Neuronal stem cell (in vitro differentiated cells): Measurements from ENCODE around the gene RNASE2.
"Not testable (repeated sequence)": the region's sequence is repeated elsewhere in the genome, so short reads cannot be mapped to it uniquely, and the experiment has no call there.

Experiments used
- DNase-seq: peaks from one replicate; pipeline ENCODE4 v3.0.0-alpha.2; 2013; ENCODE audit warnings: low spot score
- H2AFZ ChIP-seq: one replicate; pipeline ENCODE4 v1.6.1; 2013; ENCODE audit warnings: mild to moderate bottlenecking, low read length, inconsistent platforms
- H2AK5ac ChIP-seq: 2 replicates; pipeline ENCODE4 v1.6.1; 2013; ENCODE audit warnings: low read depth, mild to moderate bottlenecking, inconsistent platforms, low read length, moderate library complexity, mixed read lengths
- H2BK120ac ChIP-seq: 2 replicates; pipeline ENCODE4 v1.6.1; 2013; ENCODE audit warnings: low read depth, mild to moderate bottlenecking, inconsistent platforms, low read length, moderate library complexity, mixed read lengths
- H2BK12ac ChIP-seq: one replicate; pipeline ENCODE4 v1.6.1; 2013; ENCODE audit warnings: low read length, inconsistent platforms
- H2BK15ac ChIP-seq: 2 replicates; pipeline ENCODE4 v1.6.1; 2013; ENCODE audit warnings: mild to moderate bottlenecking, low read length, inconsistent platforms, mixed read lengths
- H2BK5ac ChIP-seq: one replicate; pipeline ENCODE4 v1.6.1; 2013; ENCODE audit warnings: inconsistent platforms, mild to moderate bottlenecking, low read length, moderate library complexity
- H3K14ac ChIP-seq: one replicate; pipeline ENCODE4 v1.6.1; 2013; ENCODE audit warnings: low read length, inconsistent platforms
- H3K18ac ChIP-seq: 2 replicates; pipeline ENCODE4 v1.6.1; 2013; ENCODE audit warnings: low read length, inconsistent platforms
- H3K23ac ChIP-seq: 2 replicates; pipeline ENCODE4 v1.6.1; 2013; ENCODE audit warnings: low read depth, mild to moderate bottlenecking, mixed read lengths, low read length, inconsistent platforms; ENCODE audit not compliant: poor library complexity
- H3K27ac ChIP-seq: replicated peaks from 3 replicates; pipeline ENCODE4 v1.5.1; 2013; ENCODE audit warnings: low read length, inconsistent platforms
- H3K27me3 ChIP-seq, 3 experiments: 2 replicates each; pipeline ENCODE4 v1.6.1; 2013; ENCODE audit warnings: low read length in 3 of 3, mild to moderate bottlenecking in 2 of 3, inconsistent platforms in 1 of 3, low read depth in 1 of 3, mixed read lengths in 1 of 3, moderate library complexity in 1 of 3; ENCODE audit not compliant: control insufficient read depth in 3 of 3, insufficient read depth in 3 of 3
- H3K36me3 ChIP-seq, 2 donors: replicated peaks in 1 of 2; 2 replicates each; pipeline ENCODE4 v1.6.1; 2013; ENCODE audit warnings: low read length in 2 of 2; ENCODE audit not compliant: control insufficient read depth in 2 of 2, insufficient read depth in 2 of 2
- H3K4ac ChIP-seq: 2 replicates; pipeline ENCODE4 v1.6.1; 2013; ENCODE audit warnings: inconsistent platforms, mild to moderate bottlenecking, low read length, moderate library complexity
- H3K4me1 ChIP-seq, 2 donors: 1 replicate in 1 of 2; 2 replicates in 1 of 2; pipeline ENCODE4 v1.6.1; 2013; ENCODE audit warnings: low read length in 2 of 2, low read depth in 1 of 2; ENCODE audit not compliant: control insufficient read depth in 2 of 2, insufficient read depth in 1 of 2
- H3K4me2 ChIP-seq: one replicate; pipeline ENCODE4 v1.6.1; 2013; ENCODE audit warnings: mild to moderate bottlenecking, low read length, inconsistent platforms; ENCODE audit not compliant: insufficient read depth, poor library complexity, severe bottlenecking
- H3K4me3 ChIP-seq, 2 donors: 2 replicates each; pipeline ENCODE4 v1.5.1; 2013; ENCODE audit warnings: low read length in 2 of 2, mild to moderate bottlenecking in 2 of 2, inconsistent platforms in 1 of 2, moderate library complexity in 1 of 2
- H3K79me1 ChIP-seq: one replicate; pipeline ENCODE4 v1.6.1; 2013; ENCODE audit warnings: low read depth, mild to moderate bottlenecking, inconsistent platforms, low read length, moderate library complexity
- H3K9ac ChIP-seq: one replicate; pipeline ENCODE4 v1.6.1; 2013; ENCODE audit warnings: mild to moderate bottlenecking, low read depth, low read length, inconsistent platforms; ENCODE audit not compliant: poor library complexity
- H3K9me3 ChIP-seq, 2 donors: replicated peaks in 1 of 2; 2 replicates each; pipeline versions ENCODE3 to v1.6.1; 2013; ENCODE audit warnings: low read length in 2 of 2, mild to moderate bottlenecking in 2 of 2, inconsistent platforms in 1 of 2, low read depth in 1 of 2, mixed read lengths in 1 of 2, moderate library complexity in 1 of 2; ENCODE audit not compliant: control insufficient read depth in 2 of 2, insufficient read depth in 1 of 2
- H4K8ac ChIP-seq: one replicate; pipeline ENCODE4 v1.6.1; 2013; ENCODE audit warnings: low read depth, mild to moderate bottlenecking, inconsistent platforms, low read length, moderate library complexity
- H4K91ac ChIP-seq: one replicate; pipeline ENCODE4 v1.6.1; 2013; ENCODE audit warnings: low read length, low read depth, mild to moderate bottlenecking, inconsistent platforms; ENCODE audit not compliant: poor library complexity
- WGBS, 2 donors: extraction: QIAGEN DNeasy Blood & Tissue Kit; methylation state at CpG; one replicate each; pipeline ENCODE4 v1.1.7; 2013; ENCODE audit warnings: missing lambda C conversion rate in 2 of 2, mixed read lengths in 1 of 2; ENCODE audit not compliant: insufficient read length in 2 of 2, insufficient replicate concordance in 1 of 2; ENCODE audit errors: extremely low coverage in 2 of 2; 5-methylcytosine and 5-hydroxymethylcytosine counted together

RNASE2 gene

GRCh38 chr14:20945146-20945545 lies 10.1 kb upstream of the RNASE2 start:
- not testable (repeated sequence) for H3K79me1 ChIP-seq, H3K18ac ChIP-seq, H3K9me3 ChIP-seq, H2BK5ac ChIP-seq, H2AFZ ChIP-seq, H3K9ac ChIP-seq, H4K91ac ChIP-seq, H3K27ac ChIP-seq, H3K14ac ChIP-seq, DNase-seq, H3K36me3 ChIP-seq, H4K8ac ChIP-seq, H2AK5ac ChIP-seq, H3K4me3 ChIP-seq, H3K23ac ChIP-seq, H3K4me2 ChIP-seq, H3K4ac ChIP-seq, H2BK12ac ChIP-seq, H2BK15ac ChIP-seq, H2BK120ac ChIP-seq, H3K4me1 ChIP-seq
- no CpG with 5 or more reads among the region's 6 CpGs for WGBS, 2 donors
- peaks cover 0 to 22% (median 0%) of the 10 kb centered on the region in 3 experiments for H3K27me3 ChIP-seq

- H3K79me1 ChIP-seq, H3K4ac ChIP-seq, H2BK15ac ChIP-seq, H3K18ac ChIP-seq, H2AK5ac ChIP-seq, H3K9me3 ChIP-seq, H2BK12ac ChIP-seq, H2BK5ac ChIP-seq, H4K91ac ChIP-seq, H3K36me3 ChIP-seq, H2AFZ ChIP-seq, H3K27ac ChIP-seq, H2BK120ac ChIP-seq, H3K23ac ChIP-seq, H3K4me2 ChIP-seq, H4K8ac ChIP-seq, H3K4me1 ChIP-seq, H3K4me3 ChIP-seq, H3K14ac ChIP-seq, H3K9ac ChIP-seq, DNase-seq: not testable (repeated sequence)
- H3K27me3 ChIP-seq: peaks cover 0 to 20% (median 0%) of the 10 kb centered on the region in 3 experiments
- no CpG with 5 or more reads among the region's 9 CpGs for WGBS, 2 donors
Observed at GRCh38 chr14:20946707-20947106, 8.6 kb upstream of the RNASE2 start.

DNA sequence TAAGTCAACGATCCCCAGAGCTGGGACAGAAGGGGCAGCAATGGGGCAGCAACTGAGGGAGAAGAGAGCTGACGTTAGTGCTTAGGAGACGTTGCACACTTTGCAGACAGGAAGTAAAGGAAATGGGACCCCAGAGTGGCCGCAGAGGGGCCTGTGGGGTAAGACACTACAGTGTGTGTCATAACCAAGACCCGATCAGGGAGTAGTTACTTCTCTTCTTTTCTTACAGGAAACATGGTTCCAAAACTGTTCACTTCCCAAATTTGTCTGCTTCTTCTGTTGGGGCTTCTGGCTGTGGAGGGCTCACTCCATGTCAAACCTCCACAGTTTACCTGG lies 219 bp downstream of the RNASE2 start:
- not testable (repeated sequence) for H3K27ac ChIP-seq, H3K36me3 ChIP-seq, H2BK5ac ChIP-seq, H4K91ac ChIP-seq, H2BK120ac ChIP-seq, H3K4ac ChIP-seq, H3K4me1 ChIP-seq, H3K79me1 ChIP-seq, H2AFZ ChIP-seq, H3K9ac ChIP-seq, H2BK15ac ChIP-seq, H3K4me3 ChIP-seq, H3K4me2 ChIP-seq, H2BK12ac ChIP-seq, H3K9me3 ChIP-seq, DNase-seq, H2AK5ac ChIP-seq, H3K18ac ChIP-seq, H3K23ac ChIP-seq, H3K14ac ChIP-seq, H4K8ac ChIP-seq
- peaks cover 0 to 16% (median 0%) of the 10 kb centered on the region in 3 experiments for H3K27me3 ChIP-seq
- WGBS, 2 donors: no CpG with 5 or more reads among the region's 5 CpGs

- H3K9ac ChIP-seq: no peak overlapping the region
- peaks cover 0 to 7% of the 10 kb centered on the region in 2 donors for H3K9me3 ChIP-seq
- peaks cover 0 to 2% of the 10 kb centered on the region in 2 donors for H3K4me1 ChIP-seq
- H3K27ac ChIP-seq: no peak overlapping the region
- H3K23ac ChIP-seq: no peak overlapping the region
- no peak overlapping the region for H2BK12ac ChIP-seq
- H3K18ac ChIP-seq: no peak overlapping the region
- H2BK15ac ChIP-seq: no peak overlapping the region
- no peak overlapping the region for H4K91ac ChIP-seq
- no peak overlapping the region for H3K14ac ChIP-seq
- H2BK120ac ChIP-seq: no peak overlapping the region
- H3K4ac ChIP-seq: no peak overlapping the region
- no peak overlapping the region for H4K8ac ChIP-seq
- H2BK5ac ChIP-seq: no peak overlapping the region
- no CpG with 5 or more reads among the region's 11 CpGs for WGBS, 2 donors
- DNase-seq: no peak
- no peaks in the 10 kb centered on the region for H3K36me3 ChIP-seq
- H3K4me2 ChIP-seq: no peak overlapping the region
- H2AK5ac ChIP-seq: no peak overlapping the region
- H3K27me3 ChIP-seq: peaks cover 0 to 18% (median 0%) of the 10 kb centered on the region in 3 experiments
- H3K4me3 ChIP-seq: no peak overlapping the region
- H2AFZ ChIP-seq: no peak overlapping the region
- H3K79me1 ChIP-seq: no peaks in the 10 kb centered on the region
Observed at GRCh38 chr14:20956376-20956976, 1.2 kb downstream of the RNASE2 start.
